ENCODE data around the gene RBM44. TPM values are rescaled to one million over a fixed set of nuclear protein-coding genes. Genes with fewer than 3 reads are reported as not detected.
"Not testable (repeated sequence)": the region's sequence is repeated elsewhere in the genome, so short reads cannot be mapped to it uniquely, and the experiment has no call there.

The RBM44 gene
- total RNA-seq, 1 experiment from 2014 or later = 0.51 TPM

GRCh38 chr2:237866101-237866621 is 67.6 kb downstream of the RBM44 start:
- Histone ChIP-seq H3K27ac (ENCODE audit: low read length) (peak overlapping the region; percentile 88), H3K9ac (ENCODE audit: low read length) (peak overlapping the region; percentile 48), H3K9me3 (ENCODE audit: low read length) (no peaks in the 10 kb centered on the region), H3K4me1 (ENCODE audit: insufficient read depth, low read length) (peaks cover 65% of the 10 kb centered on the region), H3K79me2 (ENCODE audit: low read length) (peaks cover 89% of the 10 kb centered on the region), H4K20me1 (ENCODE audit: low read length) (no peaks in the 10 kb centered on the region), H3K4me3 (ENCODE audit: low read length) (peak overlapping the region; percentile 41), H3F3A (ENCODE audit: low read length, unreplicated experiment) (no peaks in the 10 kb centered on the region), H3K9me2 (replicated peaks; ENCODE audit: low read length) (no peaks in the 10 kb centered on the region), H3K27me3 (ENCODE audit: low read length) (no peaks in the 10 kb centered on the region), H3K36me3 (ENCODE audit: low read depth, low read length) (no peaks in the 10 kb centered on the region), H3K4me2 (ENCODE audit: low read length) (peak overlapping the region; percentile 77), H2AFZ (ENCODE audit: low read length) (peak overlapping the region; percentile 38)
- TF ChIP-seq EZH2phosphoT487 (IDR thresholded peaks at IDR 0.05; ENCODE audit: borderline replicate concordance, low read length) (no peak), EZH2 (IDR thresholded peaks at IDR 0.05; ENCODE audit: low read length, unreplicated experiment) (no peak), CTCF (conservative IDR thresholded peaks at IDR 0.05; ENCODE audit: low read depth, low read length) (no peak)
- ATAC-seq (peak; percentile 42), DNase-seq (peak; percentile 61)
- BruUV-seq (replicated peaks) = no TSS peak
- intact Hi-C loops (cut with micrococcal nuclease) = loop anchor here (1.0 kb wide), 1 partner anchor 22 kb away; no protein-coding TSS in a partner anchor
- POLR2A ChIA-PET (ENCODE audit: unreplicated experiment) = interaction anchor here (0.6 kb wide), 1 partner anchor 128 kb away, joined by 6 read pairs; no protein-coding TSS in a partner anchor
- CTCF ChIA-PET = no interaction called here

GRCh38 chr2:237867465-237867864 is 68.9 kb downstream of the RBM44 start:
- POLR2A ChIA-PET (ENCODE audit: unreplicated experiment) = no interaction called here
- peak; percentile 27 for ATAC-seq
- H3K9me3 ChIP-seq (ENCODE audit: low read length) = no peaks in the 10 kb centered on the region
- H3K27ac ChIP-seq (ENCODE audit: low read length) = peak overlapping the region; percentile 88
- no peaks in the 10 kb centered on the region for H3K9me2 ChIP-seq (replicated peaks; ENCODE audit: low read length)
- no peak overlapping the region for H2AFZ ChIP-seq (ENCODE audit: low read length)
- H3K27me3 ChIP-seq (ENCODE audit: low read length) = no peaks in the 10 kb centered on the region
- H3K9ac ChIP-seq (ENCODE audit: low read length) = peak overlapping the region; percentile 48; the same call in 1 of the 2 replicates
- peak; percentile 81 for DNase-seq
- no TSS peak for BruUV-seq (replicated peaks)
- H3K4me1 ChIP-seq (ENCODE audit: insufficient read depth, low read length) = peaks cover 52% of the 10 kb centered on the region
- intact Hi-C loops (cut with micrococcal nuclease) = no loop called here
- no peak overlapping the region for H3K4me3 ChIP-seq (ENCODE audit: low read length)
- CTCF ChIA-PET = interaction anchor here (0.6 kb wide), 1 partner anchor 194 kb away, joined by 4 read pairs; no protein-coding TSS in a partner anchor
- no peaks in the 10 kb centered on the region for H3F3A ChIP-seq (ENCODE audit: low read length, unreplicated experiment)
- no peak for TF ChIP-seq EZH2 (IDR thresholded peaks at IDR 0.05; ENCODE audit: low read length, unreplicated experiment)
- TF ChIP-seq EZH2phosphoT487 (IDR thresholded peaks at IDR 0.05; ENCODE audit: borderline replicate concordance, low read length) = no peak
- no peak for TF ChIP-seq CTCF (conservative IDR thresholded peaks at IDR 0.05; ENCODE audit: low read depth, low read length)
- H3K36me3 ChIP-seq (ENCODE audit: low read depth, low read length) = no peaks in the 10 kb centered on the region
- no peaks in the 10 kb centered on the region for H4K20me1 ChIP-seq (ENCODE audit: low read length)
- H3K4me2 ChIP-seq (ENCODE audit: low read length) = peak overlapping the region; percentile 77
- H3K79me2 ChIP-seq (ENCODE audit: low read length) = peaks cover 89% of the 10 kb centered on the region

GRCh38 chr2:237868074-237868473 is 69.5 kb downstream of the RBM44 start:
- POLR2A ChIA-PET (ENCODE audit: unreplicated experiment); H3K4me3 ChIP-seq (ENCODE audit: low read length); H3F3A ChIP-seq (ENCODE audit: low read length, unreplicated experiment); ATAC-seq; H3K9me2 ChIP-seq (replicated peaks; ENCODE audit: low read length); H3K27me3 ChIP-seq (ENCODE audit: low read length); H2AFZ ChIP-seq (ENCODE audit: low read length); H3K4me2 ChIP-seq (ENCODE audit: low read length); H3K9me3 ChIP-seq (ENCODE audit: low read length); DNase-seq; CTCF ChIA-PET; intact Hi-C loops (cut with micrococcal nuclease); BruUV-seq (replicated peaks); H3K36me3 ChIP-seq (ENCODE audit: low read depth, low read length); H4K20me1 ChIP-seq (ENCODE audit: low read length): not testable (repeated sequence)
- Histone ChIP-seq H3K79me2 (ENCODE audit: low read length) (peaks cover 89% of the 10 kb centered on the region), H3K27ac (ENCODE audit: low read length) (peak overlapping the region; percentile 88), H3K4me1 (ENCODE audit: insufficient read depth, low read length) (peaks cover 49% of the 10 kb centered on the region), H3K9ac (ENCODE audit: low read length) (peak overlapping the region; percentile 30; the same call in 1 of the 2 replicates)
